ENCODE measurements around the gene ABI1.
"Not testable (repeated sequence)": the region's sequence is repeated elsewhere in the genome, so short reads cannot be mapped to it uniquely, and the experiment has no call there.

The ABI1 gene

GRCh38 chr10:26804418-26805393, 56.1 kb downstream of the ABI1 start:
- no peak for DNase-seq (ENCODE audit: low spot score)

GRCh38 chr10:26803849-26804248, 56.9 kb downstream of the ABI1 start:
- no peak for DNase-seq (ENCODE audit: low spot score)

- no peak for DNase-seq (ENCODE audit: low spot score)
Measured at GRCh38 chr10:26802527-26802926, 58.2 kb downstream of the ABI1 start.

- DNase-seq (ENCODE audit: low spot score), result no peak
Measured at GRCh38 chr10:26801831-26802230, 58.9 kb downstream of the ABI1 start.

- DNase-seq (ENCODE audit: low spot score), result no peak
Measured at GRCh38 chr10:26801274-26801673, 59.5 kb downstream of the ABI1 start.

- DNase-seq (ENCODE audit: low spot score), result no peak
Measured at GRCh38 chr10:26800468-26800867, 60.3 kb downstream of the ABI1 start.

GRCh38 chr10:26799342-26799741, 61.4 kb downstream of the ABI1 start:
- DNase-seq (ENCODE audit: low spot score), result no peak

- no peak for DNase-seq (ENCODE audit: low spot score)
Measured at GRCh38 chr10:26798298-26798697, 62.5 kb downstream of the ABI1 start.

GRCh38 chr10:26797340-26797739, 63.4 kb downstream of the ABI1 start:
- no peak for DNase-seq (ENCODE audit: low spot score)

GRCh38 chr10:26792758-26793495, 67.8 kb downstream of the ABI1 start:
- DNase-seq (ENCODE audit: low spot score), result no peak

- no peak for DNase-seq (ENCODE audit: low spot score)
Measured at GRCh38 chr10:26790221-26790995, 70.3 kb downstream of the ABI1 start.

- DNase-seq (ENCODE audit: low spot score), result not testable (repeated sequence)
Measured at GRCh38 chr10:26789779-26790178, 71.0 kb downstream of the ABI1 start.

GRCh38 chr10:26787362-26787761, 73.4 kb downstream of the ABI1 start:
- no peak for DNase-seq (ENCODE audit: low spot score)

- no peak for DNase-seq (ENCODE audit: low spot score)
Measured at GRCh38 chr10:26781797-26782196, 79.0 kb downstream of the ABI1 start.

- peak; percentile 73 for DNase-seq (ENCODE audit: low spot score)
Measured at GRCh38 chr10:26780793-26781601, 79.8 kb downstream of the ABI1 start.

- DNase-seq (ENCODE audit: low spot score), result no peak
Measured at GRCh38 chr10:26780106-26780792, 80.5 kb downstream of the ABI1 start.

- no peak for DNase-seq (ENCODE audit: low spot score)
Measured at GRCh38 chr10:26779176-26779860, 81.4 kb downstream of the ABI1 start.

GRCh38 chr10:26777686-26778085, 83.1 kb downstream of the ABI1 start:
- DNase-seq (ENCODE audit: low spot score), result no peak

GRCh38 chr10:26776258-26776657, 84.5 kb downstream of the ABI1 start:
- no peak for DNase-seq (ENCODE audit: low spot score)

GRCh38 chr10:26773633-26774032, 87.1 kb downstream of the ABI1 start:
- no peak for DNase-seq (ENCODE audit: low spot score)
